Fibroblast of skin of abdomen (primary cell): Measurements from ENCODE around the gene POTEJ. TPM values are rescaled to one million over a fixed set of nuclear protein-coding genes. Genes with fewer than 3 reads are reported as not detected.
"Not testable (repeated sequence)": the region's sequence is repeated elsewhere in the genome, so short reads cannot be mapped to it uniquely, and the experiment has no call there.

ENCODE experiments used
- DNase-seq: peaks from one replicate; pipeline ENCODE4 v3.0.0-alpha.2; 2013
- polyA plus RNA-seq, 2 experiments: library from polyadenylated mRNA; unstranded; fragments of 120-200 nt; gene quantifications; one replicate each; pipeline ENCODE4 v1.2.1, GENCODE V29; 2013; ENCODE audit not compliant: insufficient read length in 2 of 2

POTEJ gene
- not detected for polyA plus RNA-seq (2013, experiment 1 of 2; ENCODE audit: insufficient read length)
- not detected for polyA plus RNA-seq (2013, experiment 2 of 2; ENCODE audit: insufficient read length)

GRCh38 chr2:130611140-130611539, at the start of gene POTEJ:
TSS of gene POTEJ (plus strand) at chr2:130611440. CDS start at chr2:130611533, 93 bp downstream.
- DNase-seq = not testable (repeated sequence)

- DNase-seq = not testable (repeated sequence)
These were observed 45.1 kb upstream of the POTEJ start for GRCh38 chr2:130566165-130566564.

GRCh38 chr2:130571929-130572328, 39.3 kb upstream of the POTEJ start:
- DNase-seq = not testable (repeated sequence)

- DNase-seq = not testable (repeated sequence)
These were observed 37.0 kb upstream of the POTEJ start for GRCh38 chr2:130574230-130574629.

- not testable (repeated sequence) for DNase-seq
These were observed 34.9 kb upstream of the POTEJ start for GRCh38 chr2:130576209-130576784.

GRCh38 chr2:130577559-130577958, 33.7 kb upstream of the POTEJ start:
- DNase-seq = not testable (repeated sequence)

GRCh38 chr2:130579121-130579520, 32.1 kb upstream of the POTEJ start:
- DNase-seq = not testable (repeated sequence)

DNA sequence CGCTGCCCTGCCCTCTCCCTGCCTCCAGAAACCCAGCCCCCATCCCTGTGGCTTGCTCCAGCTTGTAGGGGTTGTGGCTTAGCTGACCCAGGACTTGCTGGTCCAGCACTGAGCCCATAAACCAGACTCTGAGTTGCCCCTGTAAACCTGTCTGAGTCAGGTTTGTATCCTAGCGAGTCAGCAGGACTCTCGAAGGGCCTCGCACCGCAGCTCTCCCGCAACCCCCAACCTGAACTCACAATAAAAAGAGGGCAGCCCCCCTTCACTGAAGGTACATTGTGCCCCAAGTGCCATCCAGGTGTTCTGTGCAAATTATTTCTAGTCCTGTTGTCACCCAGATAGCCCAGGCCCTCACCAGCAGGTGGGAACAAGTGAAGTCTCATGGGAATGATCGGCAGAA, 29.7 kb upstream of the POTEJ start:
- DNase-seq = not testable (repeated sequence)

DNA sequence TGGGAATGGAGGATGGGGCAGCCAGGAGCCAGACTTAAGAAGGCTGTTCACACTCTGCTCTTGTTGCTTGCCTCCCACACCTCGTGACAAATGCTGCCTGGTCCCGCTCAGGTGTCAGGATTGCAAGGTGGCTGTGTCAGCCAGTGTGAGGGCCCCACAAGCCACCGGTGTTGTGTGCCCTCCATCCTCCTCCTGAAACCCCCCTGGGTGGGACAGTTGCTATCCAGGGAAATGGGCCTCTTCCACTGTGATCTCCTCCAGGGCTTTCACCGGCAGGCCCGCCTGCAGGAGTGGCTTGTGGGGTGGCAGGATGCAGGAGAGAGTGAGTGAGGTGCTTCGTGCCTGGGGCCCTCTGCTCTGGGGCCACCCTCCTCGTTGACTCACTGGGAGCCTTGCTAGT, 28.3 kb upstream of the POTEJ start:
- DNase-seq = not testable (repeated sequence)

GRCh38 chr2:130583582-130583981, 27.7 kb upstream of the POTEJ start:
- not testable (repeated sequence) for DNase-seq

DNA sequence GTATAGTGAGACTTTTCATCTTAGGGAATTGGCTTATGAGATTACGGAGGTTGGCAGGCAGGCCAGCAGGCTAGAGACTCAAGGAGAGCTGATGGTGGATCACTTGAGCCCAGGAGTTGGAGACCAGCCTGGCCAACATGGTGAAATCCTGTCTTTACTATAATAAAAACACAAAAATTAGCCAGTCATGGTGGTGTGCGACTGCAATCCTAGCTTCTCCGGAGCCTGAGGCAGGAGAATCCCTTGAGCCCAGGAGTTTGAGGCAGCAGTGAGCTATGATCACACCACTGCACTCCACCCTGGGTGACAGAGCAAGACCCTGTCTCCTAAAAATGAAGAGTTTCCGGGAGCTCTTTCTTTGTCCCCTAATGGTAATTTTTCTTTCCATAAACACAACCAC, 26.5 kb upstream of the POTEJ start:
- DNase-seq = not testable (repeated sequence)

DNA sequence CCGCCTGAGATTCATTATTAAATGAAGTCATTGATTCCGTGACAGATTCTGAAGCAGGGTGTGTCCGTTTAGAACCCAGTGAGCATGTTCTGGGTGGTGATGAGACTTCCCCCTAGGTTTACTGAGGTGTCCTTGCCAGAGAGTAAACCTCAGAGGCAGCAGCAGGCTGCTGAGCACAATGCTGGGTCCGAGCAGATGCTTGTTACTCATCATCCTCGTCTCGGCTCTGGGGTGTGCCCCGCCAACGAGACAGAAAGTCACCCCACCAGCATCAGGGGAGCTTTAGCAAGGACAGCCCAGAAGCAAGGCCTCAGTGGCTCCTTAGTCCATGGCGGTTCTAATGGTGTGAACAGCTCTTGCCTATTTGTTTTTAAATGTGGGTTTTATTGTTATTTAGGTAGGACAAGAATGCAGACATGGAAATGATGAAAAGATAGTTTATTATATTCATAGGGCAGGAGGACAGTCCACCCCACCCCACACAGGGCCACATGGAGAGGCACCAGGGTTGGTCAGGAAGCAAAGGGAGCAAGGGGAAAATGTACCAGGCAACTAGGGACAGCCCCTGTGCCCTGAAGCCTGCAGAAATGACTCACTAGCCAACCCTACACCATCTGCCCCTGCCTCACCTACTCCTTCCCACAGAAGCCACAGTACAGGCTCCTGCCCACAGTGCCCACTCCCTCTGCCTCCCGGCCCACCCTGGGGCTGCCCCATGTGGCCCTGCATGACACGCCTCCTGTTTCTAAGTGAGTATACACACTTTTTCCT, 22.4 kb upstream of the POTEJ start:
- DNase-seq = not testable (repeated sequence)

DNA sequence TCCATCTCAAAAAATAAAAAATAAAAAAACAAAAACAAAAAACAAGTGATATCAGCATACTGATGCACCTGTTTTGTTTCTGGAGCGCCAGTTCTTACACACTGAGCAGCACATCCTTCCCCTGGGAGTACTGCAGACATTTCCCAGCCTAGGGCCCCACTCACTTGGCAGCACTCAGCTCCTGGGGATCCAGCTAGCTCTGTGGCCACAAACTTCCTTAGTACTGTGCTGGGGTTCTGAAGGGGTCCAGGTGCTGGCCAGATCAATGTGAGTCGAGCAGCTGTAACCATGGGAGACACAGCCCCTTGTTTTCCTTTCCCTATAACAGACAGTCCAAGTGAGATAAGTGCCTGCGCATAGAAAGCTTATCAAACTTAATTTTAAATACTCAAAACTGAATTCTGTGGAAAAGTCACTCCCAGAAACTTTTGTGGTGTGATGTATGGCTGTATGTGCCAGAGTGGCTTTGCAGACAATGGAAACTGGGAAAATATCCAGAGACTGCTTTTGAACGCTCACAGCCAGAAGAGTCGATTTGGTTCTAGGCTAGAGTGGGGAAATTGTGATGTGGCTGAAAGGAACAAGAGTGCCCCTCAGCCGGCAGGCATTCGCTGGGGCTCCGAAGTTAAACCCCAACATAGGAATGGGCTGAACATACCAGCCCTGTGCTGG, 20.9 kb upstream of the POTEJ start:
- DNase-seq = not testable (repeated sequence)

DNA sequence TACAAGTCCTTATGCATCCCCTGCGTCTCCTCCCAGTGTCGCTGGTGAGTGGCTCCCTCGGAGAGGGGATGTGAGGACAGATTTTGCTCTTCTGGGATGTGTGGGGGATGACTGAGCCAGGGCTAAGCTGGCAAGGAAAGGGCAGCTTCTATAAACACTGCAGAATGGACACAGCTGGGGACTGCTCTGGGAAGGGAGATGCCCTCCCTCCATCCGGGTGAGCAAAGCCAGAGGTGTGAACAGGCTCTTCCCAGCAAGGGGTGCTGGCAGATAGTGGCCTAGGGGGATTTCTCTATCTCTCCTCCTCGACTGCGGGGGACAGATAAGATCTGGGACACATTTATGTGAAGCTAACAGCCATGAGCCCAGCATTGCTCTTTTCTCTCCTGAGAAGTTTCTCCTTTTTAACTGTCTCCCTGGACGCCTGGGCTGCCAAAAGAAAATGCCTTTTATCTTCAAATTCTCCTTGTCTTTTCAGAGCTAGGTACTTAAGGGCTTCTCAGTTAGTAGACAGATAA, 20.3 kb upstream of the POTEJ start:
- not testable (repeated sequence) for DNase-seq

DNA sequence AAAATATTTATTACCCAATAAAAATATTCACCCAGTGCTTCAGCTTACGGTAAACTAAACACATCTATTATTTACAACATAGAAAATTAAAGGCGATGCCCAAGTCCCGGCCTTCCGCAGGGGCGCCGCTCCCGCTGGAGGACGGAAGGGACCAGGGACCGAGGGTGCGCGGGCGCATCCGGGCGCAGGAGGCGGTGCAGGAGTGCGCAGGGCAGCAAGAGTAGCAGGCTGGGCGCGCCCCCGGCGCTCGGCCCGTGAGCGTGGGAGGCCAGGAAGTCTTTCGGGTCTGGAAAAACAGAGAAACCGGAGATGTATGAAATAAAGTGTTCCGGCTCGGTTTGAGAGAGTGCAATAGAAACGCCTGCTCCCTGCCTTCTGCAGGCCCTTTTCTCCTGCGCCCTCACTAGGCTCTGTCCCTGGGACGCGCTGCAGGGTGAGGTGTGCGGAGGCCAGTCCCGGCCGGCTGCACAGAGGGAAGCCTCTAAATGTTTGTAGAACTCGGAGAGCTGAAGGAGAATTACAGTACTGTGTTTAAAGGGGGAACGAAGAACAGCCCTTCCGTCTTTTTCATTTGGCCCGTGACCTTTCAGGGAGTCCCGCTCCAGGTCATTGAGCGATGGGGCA, 18.3 kb upstream of the POTEJ start:
- DNase-seq = not testable (repeated sequence)

DNA sequence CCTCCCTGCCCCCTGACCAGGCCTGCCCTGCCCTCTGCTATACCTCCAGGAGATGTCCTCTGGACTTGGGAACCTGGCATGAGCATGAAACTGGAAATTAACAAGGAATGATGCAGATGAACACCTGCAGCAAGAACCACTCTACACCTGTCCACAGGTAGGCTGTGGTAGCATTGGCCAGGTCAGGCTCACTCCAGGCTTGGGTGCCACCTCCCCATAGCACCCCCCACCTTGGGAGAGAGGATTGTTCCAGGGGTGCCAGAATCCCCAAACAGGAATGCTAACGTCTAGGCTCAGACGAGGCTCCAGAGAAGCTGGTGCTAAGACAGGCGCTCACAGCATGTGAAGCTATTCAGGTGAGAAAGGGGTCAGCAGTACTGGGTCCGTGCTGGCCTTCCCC, 17.2 kb upstream of the POTEJ start:
- not testable (repeated sequence) for DNase-seq

- not testable (repeated sequence) for DNase-seq
These were observed 14.5 kb upstream of the POTEJ start for GRCh38 chr2:130596757-130597156.

DNA sequence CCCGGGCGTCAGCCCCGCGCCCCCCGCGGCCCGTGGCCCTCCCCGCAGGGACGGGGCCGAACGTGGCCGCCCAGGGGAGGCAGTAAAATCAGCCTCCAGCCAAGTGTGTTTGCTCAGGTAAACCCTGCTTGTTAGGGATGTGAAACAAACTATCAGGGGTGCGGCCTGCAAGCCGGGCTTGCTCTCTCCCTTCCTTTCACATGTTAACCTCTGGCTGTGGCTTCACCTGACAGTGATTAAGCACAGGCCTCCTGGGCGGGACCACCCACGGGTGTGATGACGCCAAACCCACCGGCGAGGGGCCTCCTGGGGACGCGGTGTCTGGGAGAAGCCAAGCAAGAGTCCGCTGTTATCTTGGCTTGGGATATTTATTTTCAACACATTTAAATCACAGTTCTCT, 13.2 kb upstream of the POTEJ start:
- DNase-seq = not testable (repeated sequence)

- DNase-seq = not testable (repeated sequence)
These were observed 12.8 kb upstream of the POTEJ start for GRCh38 chr2:130598463-130598862.

GRCh38 chr2:130599393-130599792, 11.8 kb upstream of the POTEJ start, which contains the start of gene CFC1:
TSS of gene CFC1 (minus strand) at chr2:130599575. CDS start at chr2:130599287, 288 bp downstream.
- DNase-seq = not testable (repeated sequence)

GRCh38 chr2:130599926-130600325, 11.3 kb upstream of the POTEJ start:
- DNase-seq = not testable (repeated sequence)

DNA sequence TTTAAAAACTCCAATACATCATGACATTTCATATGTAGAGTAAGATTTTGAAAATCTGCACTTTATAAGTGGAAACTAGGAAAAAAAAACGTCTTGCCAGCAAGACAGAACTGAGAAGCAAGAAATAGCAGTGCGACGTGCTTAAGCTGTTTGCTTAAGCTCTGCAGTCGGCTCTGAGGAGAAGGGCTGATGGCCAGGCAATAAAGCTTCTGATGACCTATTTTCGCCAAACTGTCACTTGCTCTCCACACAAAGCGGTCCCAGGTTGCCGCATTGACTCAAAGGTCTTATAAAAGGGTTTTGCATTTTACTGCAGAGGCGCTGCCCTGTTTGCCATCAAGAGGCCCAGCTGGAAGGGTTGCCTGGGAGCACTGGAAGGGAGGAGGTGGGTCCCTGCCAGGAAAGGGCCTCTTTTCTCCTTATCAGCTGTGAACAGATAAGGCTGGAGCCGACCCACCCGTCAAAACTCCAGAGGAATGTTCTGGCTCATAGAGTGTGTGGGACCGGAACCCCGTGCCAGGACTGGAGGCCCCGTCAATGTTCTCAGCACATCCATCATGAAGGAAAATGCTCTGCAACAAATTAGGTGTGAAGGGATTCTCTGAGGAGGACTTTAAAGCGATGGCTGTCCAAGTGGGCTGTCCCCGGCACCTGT, 9.5 kb upstream of the POTEJ start:
- DNase-seq = not testable (repeated sequence)
